Caco-2 (cell line): ENCODE results near the gene ATP2C2. TPM values are rescaled to one million over a fixed set of nuclear protein-coding genes. Genes with fewer than 3 reads are reported as not detected.

ENCODE experiments used
- BruUV-seq: library from RNA; stranded (reverse); fragments of 400-500 nt; replicated peaks from 2 replicates; lab custom pipeline; 2021; lab: Mats Ljungman, UMichigan
- CTCF ChIA-PET: fragments of 300-600 bp; sonication (Branson Sonifier 250); formaldehyde crosslinking; loops from one replicate; lab custom pipeline; 2022; ENCODE audit warnings: antibody characterized with exemption; lab: Charles Lee
- POLR2A ChIA-PET: fragments of 300-600 bp; sonication (Branson Sonifier 250); formaldehyde crosslinking; loops from one replicate; lab custom pipeline; 2022; ENCODE audit warnings: antibody characterized with exemption; lab: Charles Lee
- DNase-seq, 2 experiments: peaks; one replicate each; pipeline versions ENCODE4 v3.0.0 to v3.0.0-alpha.2; 2020 to 2022
- H3K27me3 ChIP-seq: replicated peaks from 2 replicates; pipeline ENCODE4 v1.6.0; 2011; ENCODE audit warnings: low read length; ENCODE audit not compliant: control insufficient read depth, insufficient read depth
- H3K36me3 ChIP-seq: 2 replicates; pipeline ENCODE4 v1.5.1; 2011; ENCODE audit warnings: low read length; ENCODE audit not compliant: control insufficient read depth, insufficient read depth
- H3K4me1 ChIP-seq: fragments of 250-450 bp; sonication (Bioruptor Pico); 2 replicates; pipeline ENCODE4 v1.5.1; 2020; ENCODE audit warnings: mild to moderate bottlenecking
- H3K4me3 ChIP-seq: 2 replicates; pipeline ENCODE4 v1.5.1; 2011; ENCODE audit warnings: low read depth, mild to moderate bottlenecking, control low read depth, low read length
- H3K9me3 ChIP-seq: fragments of 250-450 bp; sonication (Bioruptor Pico); 2 replicates; pipeline ENCODE4 v1.5.1; 2020; ENCODE audit warnings: mild to moderate bottlenecking, moderate library complexity
- H3K27ac Mint-ChIP-seq: one replicate; pipeline ENCODE4 v1.8.0; 2022; ENCODE audit warnings: mixed read lengths; ENCODE audit not compliant: unreplicated experiment
- H3K27me3 Mint-ChIP-seq: one replicate; pipeline ENCODE4 v1.8.0; 2022; ENCODE audit warnings: mixed read lengths; ENCODE audit not compliant: insufficient read depth, unreplicated experiment
- H3K36me3 Mint-ChIP-seq: one replicate; pipeline ENCODE4 v1.8.0; 2022; ENCODE audit warnings: mild to moderate bottlenecking, mixed read lengths; ENCODE audit not compliant: insufficient read depth, unreplicated experiment
- H3K4me1 Mint-ChIP-seq: one replicate; pipeline ENCODE4 v1.8.0; 2022; ENCODE audit warnings: low read depth, mixed read lengths; ENCODE audit not compliant: unreplicated experiment
- H3K4me3 Mint-ChIP-seq: one replicate; pipeline ENCODE4 v1.8.0; 2022; ENCODE audit warnings: mild to moderate bottlenecking, moderate library complexity, mixed read lengths; ENCODE audit not compliant: unreplicated experiment
- H3K9me3 Mint-ChIP-seq: one replicate; pipeline ENCODE4 v1.8.0; 2022; ENCODE audit warnings: mixed read lengths; ENCODE audit not compliant: unreplicated experiment
- intact Hi-C: fragments of 100-400 bp; cut with micrococcal nuclease; formaldehyde crosslinking; loops from one replicate; pipeline ENCODE4 v1.10.0; 2022; ENCODE audit not compliant: unreplicated experiment
- total RNA-seq: library from RNA; stranded (reverse); gene quantifications from 2 replicates; pipeline ENCODE4 v1.2.3, GENCODE V29; 2022
- TF ChIP-seq, protein P1 (sequence below), 2 experiments: fragments of 200-600 bp in 1 of 2; IDR thresholded peaks; 1 replicate in 1 of 2; 2 replicates in 1 of 2; pipeline versions ENCODE4 v1.5.1 to v1.8.0; 2011 to 2022; ENCODE audit warnings: antibody characterized with exemption in 1 of 2, control low read depth in 1 of 2, inconsistent platforms in 1 of 2, low read depth in 1 of 2, low read length in 1 of 2, mild to moderate bottlenecking in 1 of 2, moderate library complexity in 1 of 2; ENCODE audit not compliant: insufficient read depth in 1 of 2, severe bottlenecking in 1 of 2, unreplicated experiment in 1 of 2

The ATP2C2 gene
- total RNA-seq, 1 experiment from 2014 or later, result 47.0 TPM

DNA sequence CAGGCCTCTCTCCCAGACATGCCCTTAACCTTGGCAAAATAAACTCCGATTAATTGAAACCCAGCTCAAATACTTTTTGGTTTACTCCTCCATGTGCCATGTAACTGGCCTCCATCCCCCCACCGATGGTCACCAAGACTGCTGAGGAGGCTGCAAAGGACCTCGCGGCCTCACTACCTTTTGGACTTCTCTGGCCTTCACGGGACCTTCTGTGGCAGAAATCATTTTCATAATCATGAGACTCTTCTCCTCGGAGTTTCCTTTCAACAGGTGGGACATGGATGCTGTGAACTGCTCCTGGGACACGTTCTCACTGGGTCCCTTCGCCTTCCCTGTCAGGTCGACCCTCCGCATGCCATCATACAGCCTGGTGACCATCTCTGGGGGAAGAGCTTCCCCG lies 127.2 kb downstream of the ATP2C2 start:
- no peaks in the 10 kb centered on the region for H3K9me3 ChIP-seq
- Mint-ChIP-seq H3K9me3 (no peaks in the 10 kb centered on the region), H3K27ac (peak overlapping the region; percentile 29), H3K27me3 (no peaks in the 10 kb centered on the region), H3K4me1 (no peaks in the 10 kb centered on the region), H3K4me3 (no peak overlapping the region), H3K36me3 (peaks cover 52% of the 10 kb centered on the region)
- no peaks in the 10 kb centered on the region for H3K36me3 ChIP-seq
- intact Hi-C loops, result no loop called here
- no peak overlapping the region for H3K4me3 ChIP-seq
- peak in 1 of 2 experiments; percentile 18 for DNase-seq
- ChIA-PET POLR2A (interaction anchor here (0.5 kb wide), 1 partner anchor 168 kb away, joined by 4 read pairs; no protein-coding TSS in a partner anchor), CTCF (no interaction called here)
- H3K4me1 ChIP-seq, result peaks cover 14% of the 10 kb centered on the region; the same call in 1 of the 2 replicates
- BruUV-seq, result no TSS peak
- no peaks in the 10 kb centered on the region for H3K27me3 ChIP-seq
- TF ChIP-seq, protein P1, sequence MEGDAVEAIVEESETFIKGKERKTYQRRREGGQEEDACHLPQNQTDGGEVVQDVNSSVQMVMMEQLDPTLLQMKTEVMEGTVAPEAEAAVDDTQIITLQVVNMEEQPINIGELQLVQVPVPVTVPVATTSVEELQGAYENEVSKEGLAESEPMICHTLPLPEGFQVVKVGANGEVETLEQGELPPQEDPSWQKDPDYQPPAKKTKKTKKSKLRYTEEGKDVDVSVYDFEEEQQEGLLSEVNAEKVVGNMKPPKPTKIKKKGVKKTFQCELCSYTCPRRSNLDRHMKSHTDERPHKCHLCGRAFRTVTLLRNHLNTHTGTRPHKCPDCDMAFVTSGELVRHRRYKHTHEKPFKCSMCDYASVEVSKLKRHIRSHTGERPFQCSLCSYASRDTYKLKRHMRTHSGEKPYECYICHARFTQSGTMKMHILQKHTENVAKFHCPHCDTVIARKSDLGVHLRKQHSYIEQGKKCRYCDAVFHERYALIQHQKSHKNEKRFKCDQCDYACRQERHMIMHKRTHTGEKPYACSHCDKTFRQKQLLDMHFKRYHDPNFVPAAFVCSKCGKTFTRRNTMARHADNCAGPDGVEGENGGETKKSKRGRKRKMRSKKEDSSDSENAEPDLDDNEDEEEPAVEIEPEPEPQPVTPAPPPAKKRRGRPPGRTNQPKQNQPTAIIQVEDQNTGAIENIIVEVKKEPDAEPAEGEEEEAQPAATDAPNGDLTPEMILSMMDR (IDR thresholded peaks at IDR 0.05; ENCODE audit: insufficient read depth in 1 of 2, low read depth in 1 of 2, low read length in 1 of 2, severe bottlenecking in 1 of 2, unreplicated experiment in 1 of 2), result no peak

DNA sequence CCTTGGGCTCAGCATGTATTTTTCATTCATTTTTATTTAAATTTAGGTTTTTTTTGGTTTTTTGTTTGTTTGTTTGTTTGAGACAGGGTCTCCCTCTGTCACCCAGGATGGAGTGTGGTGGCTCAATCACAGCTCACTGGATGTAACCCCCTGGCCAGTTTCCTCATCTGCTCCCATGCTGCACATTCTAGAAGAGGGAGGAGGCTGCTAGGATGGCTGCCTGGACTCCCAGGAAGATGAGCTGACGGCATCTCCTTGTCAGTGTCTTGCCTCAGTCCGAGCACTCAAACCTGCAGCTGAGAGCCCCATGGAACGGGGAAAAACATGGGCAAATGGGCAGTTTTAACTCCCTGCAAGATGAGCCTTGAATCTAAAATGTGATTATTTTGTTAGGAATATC lies 128.7 kb downstream of the ATP2C2 start:
- no peaks in the 10 kb centered on the region for H3K9me3 Mint-ChIP-seq
- H3K4me1 ChIP-seq, result peaks cover 24% of the 10 kb centered on the region
- H3K27me3 Mint-ChIP-seq, result no peaks in the 10 kb centered on the region
- intact Hi-C loops, result no loop called here
- no TSS peak for BruUV-seq
- CTCF ChIA-PET, result no interaction called here
- no peaks in the 10 kb centered on the region for H3K36me3 ChIP-seq
- POLR2A ChIA-PET, result no interaction called here
- H3K4me1 Mint-ChIP-seq, result peaks cover 10% of the 10 kb centered on the region
- H3K4me3 Mint-ChIP-seq, result no peak overlapping the region
- no peak overlapping the region for H3K4me3 ChIP-seq
- H3K27ac Mint-ChIP-seq, result no peak overlapping the region
- DNase-seq, result no peak
- peaks cover 47% of the 10 kb centered on the region for H3K36me3 Mint-ChIP-seq
- no peaks in the 10 kb centered on the region for H3K27me3 ChIP-seq
- TF ChIP-seq, protein P1 (IDR thresholded peaks at IDR 0.05; ENCODE audit: insufficient read depth in 1 of 2, low read depth in 1 of 2, low read length in 1 of 2, severe bottlenecking in 1 of 2, unreplicated experiment in 1 of 2), result no peak
- no peaks in the 10 kb centered on the region for H3K9me3 ChIP-seq

DNA sequence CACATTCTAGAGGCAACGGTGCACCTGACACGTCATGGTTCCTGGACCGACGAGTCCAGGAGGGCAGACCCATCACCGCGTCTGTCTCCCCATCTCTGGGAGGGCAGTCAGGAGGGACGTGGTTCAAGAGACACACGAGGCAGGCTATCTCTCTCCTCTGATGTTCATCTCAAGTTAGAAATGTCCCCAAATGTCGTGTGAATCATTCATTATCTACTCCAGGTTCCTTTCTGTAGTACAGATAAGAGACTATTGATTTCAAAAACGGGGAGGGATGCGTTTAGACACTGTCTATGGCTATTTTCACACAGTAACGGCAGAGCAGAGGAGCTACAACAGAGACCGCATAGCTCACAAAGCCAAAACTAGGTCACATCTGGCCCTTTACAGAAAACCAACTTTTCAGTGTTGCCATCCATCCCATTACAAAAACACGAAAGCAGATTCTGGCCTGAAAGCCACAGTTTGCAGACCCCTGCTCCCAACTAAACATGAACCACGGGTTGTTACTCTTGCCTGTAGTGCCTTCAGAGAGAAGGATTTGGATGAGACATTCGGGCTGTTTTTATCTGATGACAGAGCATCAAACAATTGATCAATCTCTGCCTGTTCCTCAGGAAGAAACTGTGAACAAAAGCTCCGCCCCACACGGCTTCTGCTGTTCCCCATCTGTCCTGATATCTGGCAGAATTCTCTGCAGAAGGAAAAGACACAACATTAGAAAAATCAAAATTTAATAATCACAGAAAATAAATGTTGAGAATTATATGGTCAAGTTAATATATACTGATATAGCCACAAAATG lies 129.3 kb downstream of the ATP2C2 start:
- Histone ChIP-seq H3K4me3 (no peak overlapping the region), H3K9me3 (no peaks in the 10 kb centered on the region), H3K36me3 (no peaks in the 10 kb centered on the region), H3K4me1 (peaks cover 24% of the 10 kb centered on the region), H3K27me3 (no peaks in the 10 kb centered on the region)
- ChIA-PET CTCF (no interaction called here), POLR2A (no interaction called here)
- Mint-ChIP-seq H3K4me1 (peaks cover 10% of the 10 kb centered on the region), H3K36me3 (peaks cover 47% of the 10 kb centered on the region), H3K4me3 (no peak overlapping the region), H3K27ac (no peak overlapping the region), H3K9me3 (no peaks in the 10 kb centered on the region), H3K27me3 (no peaks in the 10 kb centered on the region)
- DNase-seq, result peak in 1 of 2 experiments; percentile 21
- intact Hi-C loops, result no loop called here
- BruUV-seq, result no TSS peak
- TF ChIP-seq, protein P1 (IDR thresholded peaks at IDR 0.05; ENCODE audit: insufficient read depth in 1 of 2, low read depth in 1 of 2, low read length in 1 of 2, severe bottlenecking in 1 of 2, unreplicated experiment in 1 of 2), result no peak
